H1 (cell line): ENCODE measurements around the gene STH. TPM values are rescaled to one million over a fixed set of nuclear protein-coding genes. Genes with fewer than 3 reads are reported as not detected.
A peak's percentile ranks its signal among the peaks of the same experiment; 100 is the strongest.

Experiments used
- CTCF ChIA-PET: fragments of 300-600 bp; sonication (Branson Sonifier 250); formaldehyde crosslinking; loops from one replicate; lab custom pipeline; 2021; ENCODE audit not compliant: partially characterized antibody; lab: Charles Lee
- POLR2A ChIA-PET: fragments of 300-600 bp; sonication (Branson Sonifier 250); formaldehyde crosslinking; loops from one replicate; lab custom pipeline; 2021; ENCODE audit warnings: inconsistent platforms; ENCODE audit not compliant: partially characterized antibody; lab: Charles Lee
- DNase-seq, 2 experiments: peaks; one replicate each; pipeline versions ENCODE4 v3.0.0 to v3.0.0-alpha.2; 2010 to 2022; ENCODE audit warnings: low spot score in 2 of 2, low read depth in 1 of 2, mixed read lengths in 1 of 2
- FAIRE-seq: peaks from 2 replicates; lab custom pipeline; 2011; peaks lifted over from hg19 to GRCh38; lab: Jason Lieb, UNC
- H2AFZ ChIP-seq: 2 replicates; pipeline ENCODE4 v1.8.1; 2012; ENCODE audit warnings: low read length, inconsistent platforms
- H2AK5ac ChIP-seq: 2 replicates; pipeline ENCODE4 v1.6.1; 2013; ENCODE audit warnings: low read depth, low read length
- H2BK120ac ChIP-seq: replicated peaks from 2 replicates; pipeline ENCODE3; 2013; ENCODE audit warnings: low read depth, low read length, inconsistent platforms
- H2BK12ac ChIP-seq: 2 replicates; pipeline ENCODE4 v1.6.1; 2013; ENCODE audit warnings: low read depth, low read length
- H2BK15ac ChIP-seq: 2 replicates; pipeline ENCODE4 v1.6.1; 2013; ENCODE audit warnings: low read length
- H2BK20ac ChIP-seq: 2 replicates; pipeline ENCODE4 v1.6.1; 2013; ENCODE audit warnings: low read length
- H2BK5ac ChIP-seq: 2 replicates; pipeline ENCODE4 v1.6.1; 2013; ENCODE audit warnings: low read depth, low read length
- H3K14ac ChIP-seq: 2 replicates; pipeline ENCODE4 v1.6.1; 2013; ENCODE audit warnings: inconsistent platforms; ENCODE audit not compliant: insufficient read length
- H3K18ac ChIP-seq: 2 replicates; pipeline ENCODE4 v1.6.1; 2013; ENCODE audit warnings: low read length; ENCODE audit errors: extremely low read depth
- H3K23ac ChIP-seq: 2 replicates; pipeline ENCODE4 v1.6.1; 2013; ENCODE audit warnings: inconsistent platforms; ENCODE audit not compliant: insufficient read length
- H3K23me2 ChIP-seq: 2 replicates; pipeline ENCODE4 v1.6.1; 2013; ENCODE audit warnings: low read depth, low read length
- H3K27ac ChIP-seq: 2 replicates; pipeline ENCODE4 v1.6.1; 2011; ENCODE audit warnings: low read depth, low read length, inconsistent platforms
- H3K27me3 ChIP-seq, 4 experiments: replicated peaks in 1 of 4; 1 replicate in 1 of 4; 2 replicates in 3 of 4; pipeline versions ENCODE4 v1.6.1 to v1.8.1; 2011 to 2013; ENCODE audit warnings: low read length in 3 of 4, mild to moderate bottlenecking in 3 of 4, inconsistent platforms in 2 of 4, mixed read lengths in 2 of 4, moderate library complexity in 1 of 4; ENCODE audit not compliant: control insufficient read depth in 3 of 4, insufficient read depth in 3 of 4; ENCODE audit errors: extremely low read depth in 1 of 4
- H3K36me3 ChIP-seq, 4 experiments: 2 replicates each; pipeline versions ENCODE4 v1.6.1 to v1.8.1; 2011 to 2013; ENCODE audit warnings: mild to moderate bottlenecking in 4 of 4, low read length in 3 of 4, moderate library complexity in 2 of 4, control low read depth in 1 of 4, inconsistent platforms in 1 of 4; ENCODE audit not compliant: insufficient read depth in 4 of 4, control insufficient read depth in 2 of 4
- H3K4ac ChIP-seq: replicated peaks from 2 replicates; pipeline ENCODE3; 2013; ENCODE audit warnings: low read length, low read depth, mixed read lengths, inconsistent platforms; ENCODE audit not compliant: insufficient read length
- H3K4me1 ChIP-seq, 4 experiments: replicated peaks in 1 of 4; 1 replicate in 1 of 4; 2 replicates in 3 of 4; pipeline versions ENCODE4 v1.6.1 to v1.8.1; 2011 to 2013; ENCODE audit warnings: low read length in 3 of 4, inconsistent platforms in 2 of 4, mixed read lengths in 1 of 4; ENCODE audit not compliant: insufficient read depth in 4 of 4, control insufficient read depth in 3 of 4
- H3K4me2 ChIP-seq, 2 experiments: 2 replicates each; pipeline versions ENCODE4 v1.6.1 to v1.8.1; 2011 to 2013; ENCODE audit warnings: low read depth in 2 of 2, low read length in 2 of 2, control low read depth in 1 of 2, inconsistent platforms in 1 of 2, mild to moderate bottlenecking in 1 of 2; ENCODE audit not compliant: insufficient read depth in 1 of 2
- H3K4me3 ChIP-seq, 4 experiments: fragments of 200-600, 300-600 bp in 1 of 4; sonication (generic), shearing (Covaris generic), sonication (Bioruptor Twin) in 1 of 4; 2 replicates each; pipeline versions ENCODE4 v1.5.1 to v1.8.1; 2011 to 2016; ENCODE audit warnings: low read length in 4 of 4, low read depth in 3 of 4, control low read depth in 2 of 4, inconsistent platforms in 2 of 4, mild to moderate bottlenecking in 2 of 4, mixed read lengths in 1 of 4, moderate library complexity in 1 of 4; ENCODE audit not compliant: insufficient read depth in 2 of 4; ENCODE audit errors: extremely low read depth in 1 of 4
- H3K56ac ChIP-seq: replicated peaks from 2 replicates; pipeline ENCODE3; 2013; ENCODE audit warnings: low read depth, mild to moderate bottlenecking, mixed read lengths, low read length, inconsistent platforms; ENCODE audit not compliant: insufficient read length
- H3K79me1 ChIP-seq: 2 replicates; pipeline ENCODE4 v1.6.1; 2013; ENCODE audit warnings: low read depth, low read length, control low read depth
- H3K79me2 ChIP-seq, 2 experiments: 2 replicates each; pipeline versions ENCODE4 v1.6.1 to v1.8.1; 2012 to 2013; ENCODE audit warnings: low read length in 2 of 2, mild to moderate bottlenecking in 2 of 2, inconsistent platforms in 1 of 2; ENCODE audit not compliant: insufficient read depth in 2 of 2, control insufficient read depth in 1 of 2
- H3K9ac ChIP-seq, 4 experiments: replicated peaks in 1 of 4; 1 replicate in 1 of 4; 2 replicates in 3 of 4; pipeline versions ENCODE4 v1.6.1 to v1.8.1; 2011 to 2013; ENCODE audit warnings: low read depth in 3 of 4, low read length in 3 of 4, control low read depth in 2 of 4, mild to moderate bottlenecking in 2 of 4, moderate library complexity in 2 of 4, inconsistent platforms in 1 of 4; ENCODE audit errors: extremely low read depth in 1 of 4
- H3K9me3 ChIP-seq, 2 experiments: 2 replicates each; pipeline versions ENCODE4 v1.6.1 to v1.8.1; 2012 to 2013; ENCODE audit warnings: mild to moderate bottlenecking in 2 of 2, moderate library complexity in 2 of 2, control low read depth in 1 of 2, inconsistent platforms in 1 of 2, low read depth in 1 of 2, low read length in 1 of 2, mixed read lengths in 1 of 2; ENCODE audit not compliant: insufficient read depth in 2 of 2
- H4K20me1 ChIP-seq, 2 experiments: replicated peaks in 1 of 2; 2 replicates each; pipeline versions ENCODE3 to v1.8.1; 2011 to 2013; ENCODE audit warnings: inconsistent platforms in 2 of 2, low read length in 2 of 2, mild to moderate bottlenecking in 1 of 2; ENCODE audit not compliant: insufficient read depth in 2 of 2, control insufficient read depth in 1 of 2
- H4K5ac ChIP-seq: 2 replicates; pipeline ENCODE4 v1.6.1; 2013; ENCODE audit warnings: low read length, low read depth, mixed read lengths, inconsistent platforms; ENCODE audit not compliant: insufficient read length
- H4K8ac ChIP-seq: 2 replicates; pipeline ENCODE4 v1.8.0; 2013; ENCODE audit warnings: mild to moderate bottlenecking, moderate library complexity, low read length, inconsistent platforms; ENCODE audit not compliant: insufficient read depth; ENCODE audit errors: extremely low read depth
- H4K91ac ChIP-seq: replicated peaks from 2 replicates; pipeline ENCODE3; 2013; ENCODE audit warnings: low read length, mixed read lengths, inconsistent platforms; ENCODE audit not compliant: insufficient read length
- EZH2 ChIP-seq: fragments of 200-600 bp; sonication (generic); IDR thresholded peaks from 2 replicates; pipeline ENCODE4 v1.7.1; 2012; ENCODE audit warnings: low read depth, mild to moderate bottlenecking, moderate library complexity, low read length, inconsistent platforms; ENCODE audit not compliant: severe bottlenecking
- FOSL1 ChIP-seq: IDR thresholded peaks from 2 replicates; pipeline ENCODE4 v1.6.1; 2011; ENCODE audit warnings: mild to moderate bottlenecking, low read depth, low read length, moderate library complexity; ENCODE audit not compliant: insufficient read depth
- WGBS, 2 experiments: shearing (Covaris generic) in 1 of 2; methylation state at CpG; one replicate each; pipeline versions ENCODE4 v1.1.6 to v1.1.7; 2013 to 2015; ENCODE audit warnings: low lambda C conversion rate in 2 of 2, mixed read lengths in 2 of 2, inconsistent platforms in 1 of 2, low coverage in 1 of 2, missing lambda C conversion rate in 1 of 2; ENCODE audit not compliant: insufficient replicate concordance in 2 of 2, insufficient coverage in 1 of 2, insufficient read length in 1 of 2; ENCODE audit errors: extremely low coverage in 1 of 2, missing lambda C conversion rate in 1 of 2; 5-methylcytosine and 5-hydroxymethylcytosine counted together
- polyA plus RNA-seq, 7 experiments: library from polyadenylated mRNA; depleted of rRNA in 3 of 7; stranded (reverse) in 5 of 7; unstranded in 2 of 7; fragments of >200 nt in 5 of 7; fragments of 200-250 nt in 2 of 7; gene quantifications; 1 replicate in 5 of 7; 2 replicates in 1 of 7; 4 replicates in 1 of 7; pipeline versions ENCODE4 v1.2.1 to v1.2.3, GENCODE V29; 2011 to 2013; ENCODE audit warnings: missing spikeins in 2 of 7, mixed read lengths in 2 of 7
- total RNA-seq: library from RNA; stranded (reverse); fragmentation: NEBNext Ultra II Directional; extraction: Animal tissue kit (Norgen Biotek cat#: 25700); gene quantifications from 2 replicates; pipeline ENCODE4 v1.2.1, GENCODE V29; 2021
- TF ChIP-seq, protein P1 (sequence below), 3 experiments: IDR thresholded peaks; 1 replicate in 2 of 3; 2 replicates in 1 of 3; pipeline versions ENCODE4 v1.5.1 to v1.6.1; 2011; ENCODE audit warnings: low read length in 3 of 3, mild to moderate bottlenecking in 3 of 3, inconsistent platforms in 2 of 3, low read depth in 1 of 3, moderate library complexity in 1 of 3; ENCODE audit not compliant: insufficient read depth in 1 of 3; ENCODE audit errors: control extremely low read depth in 1 of 3

The STH gene
- total and polyA plus RNA-seq, 2 of the 8 experiments (the other 6 are each of a cell fraction or from before 2014, with no cell fraction given), result not detected

DNA sequence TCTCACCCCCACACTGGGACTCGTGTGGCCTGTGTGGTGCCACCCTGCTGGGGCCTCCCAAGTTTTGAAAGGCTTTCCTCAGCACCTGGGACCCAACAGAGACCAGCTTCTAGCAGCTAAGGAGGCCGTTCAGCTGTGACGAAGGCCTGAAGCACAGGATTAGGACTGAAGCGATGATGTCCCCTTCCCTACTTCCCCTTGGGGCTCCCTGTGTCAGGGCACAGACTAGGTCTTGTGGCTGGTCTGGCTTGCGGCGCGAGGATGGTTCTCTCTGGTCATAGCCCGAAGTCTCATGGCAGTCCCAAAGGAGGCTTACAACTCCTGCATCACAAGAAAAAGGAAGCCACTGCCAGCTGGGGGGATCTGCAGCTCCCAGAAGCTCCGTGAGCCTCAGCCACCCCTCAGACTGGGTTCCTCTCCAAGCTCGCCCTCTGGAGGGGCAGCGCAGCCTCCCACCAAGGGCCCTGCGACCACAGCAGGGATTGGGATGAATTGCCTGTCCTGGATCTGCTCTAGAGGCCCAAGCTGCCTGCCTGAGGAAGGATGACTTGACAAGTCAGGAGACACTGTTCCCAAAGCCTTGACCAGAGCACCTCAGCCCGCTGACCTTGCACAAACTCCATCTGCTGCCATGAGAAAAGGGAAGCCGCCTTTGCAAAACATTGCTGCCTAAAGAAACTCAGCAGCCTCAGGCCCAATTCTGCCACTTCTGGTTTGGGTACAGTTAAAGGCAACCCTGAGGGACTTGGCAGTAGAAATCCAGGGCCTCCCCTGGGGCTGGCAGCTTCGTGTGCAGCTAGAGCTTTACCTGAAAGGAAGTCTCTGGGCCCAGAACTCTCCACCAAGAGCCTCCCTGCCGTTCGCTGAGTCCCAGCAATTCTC lies 27.4 kb downstream of the STH start:
- H4K5ac ChIP-seq, result no peak overlapping the region
- H4K20me1 ChIP-seq, result peaks cover 1 to 5% of the 10 kb centered on the region in 2 experiments
- H2AFZ ChIP-seq, result no peak overlapping the region
- H3K4me1 ChIP-seq, result peaks cover 3 to 19% (median 6%) of the 10 kb centered on the region in 4 experiments
- H2BK120ac ChIP-seq, result no peak overlapping the region
- H4K91ac ChIP-seq, result no peak overlapping the region
- no peaks in the 10 kb centered on the region for H3K79me2 ChIP-seq
- H3K4me3 ChIP-seq, result no peak overlapping the region
- H3K9me3 ChIP-seq, result no peaks in the 10 kb centered on the region
- H3K79me1 ChIP-seq, result peaks cover 3% of the 10 kb centered on the region; the same call in 1 of the 2 replicates
- H2BK15ac ChIP-seq, result no peak overlapping the region
- no peak overlapping the region; a peak in 1 of 7 replicates for H3K9ac ChIP-seq
- FAIRE-seq (no peak), DNase-seq (no peak)
- no peak overlapping the region for H4K8ac ChIP-seq
- TF ChIP-seq EZH2 (no peak), FOSL1 (no peak)
- TF ChIP-seq, protein P1, sequence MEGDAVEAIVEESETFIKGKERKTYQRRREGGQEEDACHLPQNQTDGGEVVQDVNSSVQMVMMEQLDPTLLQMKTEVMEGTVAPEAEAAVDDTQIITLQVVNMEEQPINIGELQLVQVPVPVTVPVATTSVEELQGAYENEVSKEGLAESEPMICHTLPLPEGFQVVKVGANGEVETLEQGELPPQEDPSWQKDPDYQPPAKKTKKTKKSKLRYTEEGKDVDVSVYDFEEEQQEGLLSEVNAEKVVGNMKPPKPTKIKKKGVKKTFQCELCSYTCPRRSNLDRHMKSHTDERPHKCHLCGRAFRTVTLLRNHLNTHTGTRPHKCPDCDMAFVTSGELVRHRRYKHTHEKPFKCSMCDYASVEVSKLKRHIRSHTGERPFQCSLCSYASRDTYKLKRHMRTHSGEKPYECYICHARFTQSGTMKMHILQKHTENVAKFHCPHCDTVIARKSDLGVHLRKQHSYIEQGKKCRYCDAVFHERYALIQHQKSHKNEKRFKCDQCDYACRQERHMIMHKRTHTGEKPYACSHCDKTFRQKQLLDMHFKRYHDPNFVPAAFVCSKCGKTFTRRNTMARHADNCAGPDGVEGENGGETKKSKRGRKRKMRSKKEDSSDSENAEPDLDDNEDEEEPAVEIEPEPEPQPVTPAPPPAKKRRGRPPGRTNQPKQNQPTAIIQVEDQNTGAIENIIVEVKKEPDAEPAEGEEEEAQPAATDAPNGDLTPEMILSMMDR (IDR thresholded peaks at IDR 0.05; ENCODE audit: control extremely low read depth in 1 of 3, insufficient read depth in 1 of 3, low read depth in 1 of 3, low read length in 3 of 3), result peak; percentile 10 to 41 (median 17); a peak in 3 of 4 replicates
- H2BK20ac ChIP-seq, result no peak overlapping the region
- H3K4ac ChIP-seq, result no peak overlapping the region
- CTCF ChIA-PET, result interaction anchor here (0.6 to 3.4 kb wide), 10 partner anchors 10 to 190 kb away, joined by 3 to 12 read pairs (median 4); partner anchors contain the start of gene STH
- no peak overlapping the region for H3K56ac ChIP-seq
- no peak overlapping the region for H3K14ac ChIP-seq
- peaks cover 9 to 21% (median 10%) of the 10 kb centered on the region in 4 experiments for H3K36me3 ChIP-seq
- H3K23me2 ChIP-seq, result no peaks in the 10 kb centered on the region
- H3K23ac ChIP-seq, result no peak overlapping the region
- WGBS, 2 experiments, result 83% methylated on average over 17 of the region's 17 CpGs; no CpG with 5 or more reads in 1 of the 2 experiments
- no peaks in the 10 kb centered on the region for H3K27me3 ChIP-seq
- H2AK5ac ChIP-seq, result peak overlapping the region; percentile 34; the same call in 1 of the 2 replicates
- H3K27ac ChIP-seq, result 0 out of 2 replicates have a peak overlapping the region, but pooled peaks have one; percentile 15
- H2BK5ac ChIP-seq, result peak overlapping the region; percentile 26; the same call in 1 of the 2 replicates
- no peak overlapping the region for H2BK12ac ChIP-seq
- POLR2A ChIA-PET, result interaction anchor here (1.1 to 4.1 kb wide), 4 partner anchors 13 to 442 kb away, joined by 3 to 16 read pairs (median 4); no protein-coding TSS in a partner anchor
- no peak overlapping the region for H3K18ac ChIP-seq
- H3K4me2 ChIP-seq, result no peak overlapping the region
